HG03342 (cell line): Measurements from ENCODE around the gene SAG.
A peak's percentile ranks its signal among the peaks of the same experiment; 100 is the strongest.

ENCODE experiments used
- ATAC-seq: cut with Tn5 transposase; IDR thresholded peaks from one replicate; pipeline ENCODE4 v1.9.1; 2021; ENCODE audit warnings: mild to moderate bottlenecking, moderate library complexity; ENCODE audit not compliant: unreplicated experiment

SAG gene

GRCh38 chr2:233307565-233307964 lies at the start of gene SAG:
TSS of gene SAG (plus strand) at chr2:233307816. CDS start at chr2:233309190, 1,374 bp downstream.
- no peak for ATAC-seq

DNA sequence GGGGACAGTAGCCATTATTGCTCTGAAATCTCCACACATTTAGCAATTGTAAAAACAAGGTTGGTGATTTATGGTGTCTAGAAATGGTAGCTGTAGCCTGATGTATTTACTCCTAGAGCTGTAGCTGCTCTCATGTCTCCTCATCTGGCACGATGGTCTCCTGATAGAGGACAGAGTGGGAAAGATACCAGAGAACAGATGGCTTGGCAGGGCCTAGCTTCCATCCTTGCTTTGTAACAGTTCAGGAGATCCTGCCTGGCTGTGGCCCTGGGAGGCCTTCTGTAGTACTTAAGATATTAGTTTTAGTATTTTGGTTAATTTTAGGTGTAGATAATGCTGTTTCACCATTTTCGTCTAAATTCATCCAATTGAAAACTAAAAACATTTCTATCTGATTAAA lies 49.4 kb upstream of the SAG start:
- ATAC-seq, result no peak

- no peak for ATAC-seq
Observed at GRCh38 chr2:233259730-233260129, 47.9 kb upstream of the SAG start.

DNA sequence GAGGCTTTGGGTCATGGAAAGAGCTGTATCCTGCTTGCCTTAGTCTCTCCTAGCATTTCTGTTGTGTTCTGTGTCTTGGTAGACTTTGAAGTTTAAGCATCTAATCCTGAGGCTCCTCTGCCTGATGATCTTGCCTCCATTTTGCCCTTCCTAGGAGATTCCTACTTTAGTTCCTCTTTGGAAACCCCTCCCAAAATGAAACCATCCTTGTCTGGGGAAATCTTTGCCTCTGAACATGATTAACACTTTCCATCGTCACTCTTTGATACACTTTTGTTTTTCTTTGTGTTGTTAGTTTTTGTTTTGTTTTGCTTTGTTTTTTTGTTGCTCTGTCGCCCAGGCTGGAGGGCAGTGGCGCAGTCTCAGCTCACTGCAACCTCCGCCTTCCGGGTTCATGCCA lies 47.0 kb upstream of the SAG start:
- ATAC-seq, result no peak

DNA sequence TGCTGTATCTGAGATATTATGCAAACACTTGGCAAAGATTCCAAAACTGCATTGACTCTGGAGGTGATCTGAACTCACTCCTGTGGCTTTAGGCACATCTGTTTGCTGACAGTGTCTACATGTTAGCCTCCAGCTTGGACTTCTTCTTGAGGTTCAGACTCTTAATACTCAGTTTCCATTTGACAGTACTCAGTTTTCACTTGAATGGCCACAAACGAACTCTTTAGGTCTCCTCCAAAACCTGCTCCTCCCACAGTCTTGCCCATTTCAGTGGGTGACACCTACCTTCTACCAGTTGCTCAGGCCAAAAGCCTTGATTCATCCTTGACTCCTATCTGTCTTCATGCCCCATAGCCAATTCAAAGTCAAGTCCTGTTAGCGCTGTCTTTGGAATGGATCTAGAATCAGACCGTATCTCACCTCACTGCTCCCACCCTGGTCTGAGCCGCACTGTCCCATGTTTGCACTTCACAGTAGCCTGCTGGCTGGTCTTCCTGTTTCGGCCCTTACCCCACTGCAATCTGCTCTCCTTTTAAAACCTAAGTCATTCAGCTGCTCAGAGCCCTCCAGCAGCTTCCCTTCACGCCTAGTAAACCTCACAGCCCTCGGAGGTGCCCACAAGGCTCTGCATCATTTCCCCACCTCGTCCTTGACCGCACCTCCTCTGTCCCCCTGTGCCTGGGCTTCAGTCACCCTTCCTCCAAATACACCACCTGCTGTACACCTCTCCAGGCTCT lies 45.6 kb upstream of the SAG start:
- ATAC-seq, result peak; percentile 53

DNA sequence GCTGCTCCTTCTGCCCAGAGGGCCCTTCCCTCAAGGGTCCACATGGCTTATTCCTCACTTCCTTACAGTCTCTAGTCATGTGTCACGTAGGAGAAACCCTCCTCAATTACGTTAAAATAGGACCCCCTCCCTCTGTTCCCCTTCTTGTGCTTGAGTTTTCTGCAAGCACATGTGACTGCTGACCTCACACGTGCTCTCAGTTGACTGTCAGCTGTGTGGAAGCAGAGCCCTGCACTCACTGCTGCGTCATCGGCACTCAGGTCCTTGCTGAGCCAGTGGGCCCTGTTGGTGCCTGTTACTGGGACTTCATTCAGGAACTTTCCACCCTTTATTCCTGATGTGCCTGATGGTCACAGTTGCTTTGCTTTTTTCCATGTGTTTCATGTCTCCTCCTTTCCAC lies 45.1 kb upstream of the SAG start:
- no peak for ATAC-seq

GRCh38 chr2:233263045-233263570 lies 44.5 kb upstream of the SAG start:
- no peak for ATAC-seq

- ATAC-seq, result no peak
Observed at GRCh38 chr2:233264667-233265066, 42.9 kb upstream of the SAG start.

DNA sequence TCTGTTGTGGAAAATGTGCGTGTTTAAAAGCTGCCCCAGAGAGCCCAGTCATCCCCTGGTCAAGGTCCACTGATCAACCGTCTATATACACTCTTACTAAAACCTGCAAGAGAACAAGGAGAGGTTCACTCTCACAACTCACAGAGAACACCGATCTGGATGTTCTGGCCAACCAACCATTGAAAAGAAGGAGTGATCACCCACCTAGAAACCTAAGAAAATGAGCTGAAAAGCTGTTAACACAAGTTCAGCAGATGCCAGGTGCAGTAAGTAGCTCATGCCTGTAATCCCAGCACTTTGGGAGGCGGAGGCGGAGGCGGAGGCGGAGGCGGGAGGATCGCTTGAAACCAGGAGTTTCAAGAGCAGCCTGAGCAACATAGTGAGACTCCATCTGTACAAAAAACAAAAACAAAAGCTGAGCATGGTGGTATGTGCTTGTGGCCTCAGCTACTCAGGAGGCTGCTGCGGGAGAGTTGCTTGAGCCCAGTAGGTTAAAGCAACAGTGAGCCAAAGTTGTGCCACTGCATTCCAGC lies 41.7 kb upstream of the SAG start:
- no peak for ATAC-seq

- no peak for ATAC-seq
Observed at GRCh38 chr2:233266481-233266880, 41.1 kb upstream of the SAG start.

GRCh38 chr2:233267516-233268245 lies 39.9 kb upstream of the SAG start:
- peak; percentile 94 for ATAC-seq

- no peak for ATAC-seq
Observed at GRCh38 chr2:233270366-233270765, 37.2 kb upstream of the SAG start.

- no peak for ATAC-seq
Observed at GRCh38 chr2:233270951-233271350, 36.7 kb upstream of the SAG start.

DNA sequence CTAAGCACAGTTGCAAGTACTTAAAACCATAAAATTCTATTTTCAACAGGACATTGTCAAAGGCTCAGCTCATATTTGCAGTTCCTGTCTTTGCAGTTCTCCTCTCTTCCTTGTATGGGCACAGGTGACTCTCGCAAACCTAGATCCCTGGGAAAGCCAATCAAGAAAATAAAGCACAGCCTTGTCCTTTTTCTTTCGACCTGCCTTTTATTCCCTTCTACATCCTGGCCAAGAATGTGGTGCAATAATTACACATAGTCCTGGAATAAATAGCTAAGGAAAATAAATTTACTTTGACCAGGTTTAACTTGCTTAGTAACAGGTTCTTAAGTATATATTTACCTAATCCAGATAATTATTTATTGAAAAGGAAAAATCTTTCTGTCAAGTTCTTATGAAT lies 35.9 kb upstream of the SAG start:
- no peak for ATAC-seq

GRCh38 chr2:233273120-233273519 lies 34.5 kb upstream of the SAG start:
- ATAC-seq, result no peak

- no peak for ATAC-seq
Observed at GRCh38 chr2:233275223-233275622, 32.4 kb upstream of the SAG start.

DNA sequence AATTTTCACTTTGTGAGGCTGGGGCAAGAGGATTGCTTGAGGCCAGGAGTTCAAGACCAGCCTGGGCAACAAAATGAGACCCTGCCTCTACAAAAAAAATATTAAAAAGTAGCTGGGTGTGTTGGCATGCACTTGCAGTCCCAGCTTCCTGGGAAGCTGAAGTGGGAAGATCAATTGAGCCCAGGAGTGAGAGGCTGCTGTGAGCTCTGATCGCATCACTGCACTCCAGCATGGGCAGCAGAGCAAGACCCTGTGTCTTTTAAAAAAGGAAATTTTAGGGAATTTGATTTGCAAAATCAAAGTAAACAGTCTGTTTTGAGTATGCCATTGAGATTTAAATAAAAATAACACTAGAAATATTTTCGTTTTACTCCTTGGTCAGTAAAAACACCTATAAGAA lies 28.7 kb upstream of the SAG start:
- no peak for ATAC-seq

- no peak for ATAC-seq
Observed at GRCh38 chr2:233280114-233280693, 27.4 kb upstream of the SAG start.

- ATAC-seq, result no peak
Observed at GRCh38 chr2:233281553-233281952, 26.1 kb upstream of the SAG start.

GRCh38 chr2:233281992-233282603 lies 25.5 kb upstream of the SAG start:
- ATAC-seq, result no peak

GRCh38 chr2:233285921-233286320 lies 21.7 kb upstream of the SAG start:
- no peak for ATAC-seq
